Left lung (tissue), 10 donors: ENCODE results near the gene FAM107B. TPM values are rescaled to one million over a fixed set of nuclear protein-coding genes. Genes with fewer than 3 reads are reported as not detected.

Experiments
- ATAC-seq: fragments of 200-7000 bp; cut with Tn5 transposase; one replicate; pipeline ENCODE4 v1.9.1; 2020; ENCODE audit warnings: moderate library complexity
- DNase-seq, 4 donors: peaks; one replicate each; pipeline ENCODE4 v3.0.0-alpha.2; 2013 to 2020
- H3K27ac ChIP-seq, 2 donors: fragments of 200-600 bp; sonication (generic) in 1 of 2; one replicate each; pipeline versions ENCODE4 v1.5.0 to v1.8.0; 2020 to 2021
- H3K27me3 ChIP-seq, 2 donors: fragments of 200-600 bp; sonication (generic) in 1 of 2; one replicate each; pipeline versions ENCODE4 v1.5.0 to v1.8.0; 2020 to 2021
- H3K36me3 ChIP-seq, 2 donors: fragments of 200-600 bp; sonication (generic) in 1 of 2; one replicate each; pipeline versions ENCODE4 v1.5.0 to v1.8.0; 2020 to 2021
- H3K4me1 ChIP-seq, 2 donors: fragments of 200-600 bp; one replicate each; pipeline ENCODE4 v1.8.0; 2021
- H3K4me3 ChIP-seq, 2 donors: fragments of 200-600 bp; sonication (generic) in 1 of 2; one replicate each; pipeline versions ENCODE4 v1.5.0 to v1.8.0; 2020 to 2021; ENCODE audit warnings: mild to moderate bottlenecking in 1 of 2
- H3K9me3 ChIP-seq, 2 donors: fragments of 200-600 bp; sonication (generic) in 1 of 2; one replicate each; pipeline versions ENCODE4 v1.5.0 to v1.8.0; 2020 to 2021
- intact Hi-C, 2 donors: fragments of 100-400 bp; cut with DNase I; formaldehyde crosslinking; loops; one replicate each; pipeline versions ENCODE4 v1.11.2 to v1.14.2; 2022
- polyA plus RNA-seq, 6 donors: library from polyadenylated mRNA; unstranded; fragments of 120-200 nt; gene quantifications; one replicate each; pipeline ENCODE4 v1.2.1, GENCODE V29; 2013; ENCODE audit not compliant: insufficient read length in 6 of 6
- total RNA-seq, 2 donors: library from RNA; stranded (reverse); fragmentation: NEBNext Ultra II Directional; extraction: Animal tissue kit (Norgen Biotek cat#: 25700); gene quantifications; one replicate each; pipeline ENCODE4 v1.2.1, GENCODE V29; 2021
- TF ChIP-seq, protein P1 (sequence below), 2 donors: fragments of 200-600 bp; sonication (generic) in 1 of 2; IDR thresholded peaks; one replicate each; pipeline versions ENCODE4 v1.5.0 to v1.8.0; 2021; ENCODE audit warnings: antibody characterized with exemption in 2 of 2
- donor health status: DM: no; HTN: yes; CAD: no.
- donor health status: DM: no; HTN: no; CAD: no.

The FAM107B gene
- total and polyA plus RNA-seq, 8 donors, result 66.2 to 93.6 (median 83.0) TPM

- peak; percentile 48 for ATAC-seq
- no peaks in the 10 kb centered on the region for H3K27me3 ChIP-seq
- peaks cover 0 to 6% of the 10 kb centered on the region in 2 donors for H3K9me3 ChIP-seq
- TF ChIP-seq, protein P1, sequence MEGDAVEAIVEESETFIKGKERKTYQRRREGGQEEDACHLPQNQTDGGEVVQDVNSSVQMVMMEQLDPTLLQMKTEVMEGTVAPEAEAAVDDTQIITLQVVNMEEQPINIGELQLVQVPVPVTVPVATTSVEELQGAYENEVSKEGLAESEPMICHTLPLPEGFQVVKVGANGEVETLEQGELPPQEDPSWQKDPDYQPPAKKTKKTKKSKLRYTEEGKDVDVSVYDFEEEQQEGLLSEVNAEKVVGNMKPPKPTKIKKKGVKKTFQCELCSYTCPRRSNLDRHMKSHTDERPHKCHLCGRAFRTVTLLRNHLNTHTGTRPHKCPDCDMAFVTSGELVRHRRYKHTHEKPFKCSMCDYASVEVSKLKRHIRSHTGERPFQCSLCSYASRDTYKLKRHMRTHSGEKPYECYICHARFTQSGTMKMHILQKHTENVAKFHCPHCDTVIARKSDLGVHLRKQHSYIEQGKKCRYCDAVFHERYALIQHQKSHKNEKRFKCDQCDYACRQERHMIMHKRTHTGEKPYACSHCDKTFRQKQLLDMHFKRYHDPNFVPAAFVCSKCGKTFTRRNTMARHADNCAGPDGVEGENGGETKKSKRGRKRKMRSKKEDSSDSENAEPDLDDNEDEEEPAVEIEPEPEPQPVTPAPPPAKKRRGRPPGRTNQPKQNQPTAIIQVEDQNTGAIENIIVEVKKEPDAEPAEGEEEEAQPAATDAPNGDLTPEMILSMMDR (IDR thresholded peaks at IDR 0.05), result no peak
- intact Hi-C loops, result no loop called here
- peak in 2 of 4 donors; percentile 46 to 70 for DNase-seq
- H3K36me3 ChIP-seq, result no peaks in the 10 kb centered on the region
- peak overlapping the region in 1 of 2 donors; percentile 50 for H3K27ac ChIP-seq
- no peak overlapping the region for H3K4me3 ChIP-seq
- H3K4me1 ChIP-seq, result peaks cover 6 to 20% of the 10 kb centered on the region in 2 donors
Measured at GRCh38 chr10:14670551-14671240, 104.0 kb downstream of the FAM107B start.

DNA sequence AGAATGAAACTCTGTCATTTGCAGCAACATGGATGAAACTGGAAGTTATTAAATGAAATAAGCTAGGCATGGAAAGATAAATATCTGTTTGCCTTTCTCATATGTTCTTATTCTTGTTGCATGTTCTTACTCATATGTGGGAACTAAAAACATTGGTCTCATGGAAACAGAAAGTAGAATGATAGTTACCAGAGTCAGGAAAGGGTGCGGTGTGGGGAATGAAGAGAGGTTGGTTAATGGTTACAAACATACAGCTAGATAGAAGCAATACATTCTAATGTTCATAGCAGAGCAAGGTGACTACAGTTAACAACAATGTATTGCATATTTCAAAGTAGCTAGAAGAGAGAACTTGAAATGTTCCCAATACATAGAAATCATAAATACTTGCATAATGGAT, 105.1 kb downstream of the FAM107B start:
- TF ChIP-seq, protein P1 (IDR thresholded peaks at IDR 0.05), result no peak
- H3K4me3 ChIP-seq, result no peak overlapping the region
- no peak overlapping the region for H3K27ac ChIP-seq
- H3K36me3 ChIP-seq, result no peaks in the 10 kb centered on the region
- intact Hi-C loops, result no loop called here
- ATAC-seq (no peak), DNase-seq (no peak)
- H3K4me1 ChIP-seq, result peaks cover 6 to 20% of the 10 kb centered on the region in 2 donors
- H3K27me3 ChIP-seq, result no peaks in the 10 kb centered on the region
- peaks cover 0 to 6% of the 10 kb centered on the region in 2 donors for H3K9me3 ChIP-seq

GRCh38 chr10:14667781-14668180, 106.9 kb downstream of the FAM107B start:
- Histone ChIP-seq H3K9me3 (peaks cover 0 to 6% of the 10 kb centered on the region in 2 donors), H3K27me3 (no peaks in the 10 kb centered on the region), H3K4me3 (no peak overlapping the region), H3K27ac (no peak overlapping the region), H3K36me3 (no peaks in the 10 kb centered on the region), H3K4me1 (peaks cover 5 to 6% of the 10 kb centered on the region in 2 donors)
- DNase-seq (no peak), ATAC-seq (no peak)
- TF ChIP-seq, protein P1 (IDR thresholded peaks at IDR 0.05), result no peak
- intact Hi-C loops, result no loop called here

DNA sequence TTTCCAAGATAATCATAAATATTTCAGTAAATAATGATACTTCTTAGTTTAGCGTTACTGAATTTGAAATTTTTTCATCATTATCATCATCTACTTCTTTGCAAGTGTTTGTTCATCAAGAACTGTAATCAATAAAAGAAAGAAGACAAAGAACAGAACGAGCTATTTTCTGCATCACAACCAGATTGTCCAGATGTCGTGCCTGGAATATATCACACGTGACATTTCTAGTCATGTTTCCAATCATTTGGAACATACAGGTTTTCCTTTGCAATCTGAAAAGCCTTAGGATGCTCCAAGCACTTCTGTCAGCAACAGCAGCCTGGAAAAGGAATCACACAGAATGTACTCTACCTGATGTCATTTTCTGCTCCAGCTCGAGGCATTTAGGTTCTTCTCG, 107.4 kb downstream of the FAM107B start:
- no peak overlapping the region for H3K4me3 ChIP-seq
- H3K9me3 ChIP-seq, result peaks cover 0 to 6% of the 10 kb centered on the region in 2 donors
- intact Hi-C loops, result no loop called here
- no peaks in the 10 kb centered on the region for H3K36me3 ChIP-seq
- H3K27ac ChIP-seq, result no peak overlapping the region
- ATAC-seq, result no peak
- TF ChIP-seq, protein P1 (IDR thresholded peaks at IDR 0.05), result no peak
- no peaks in the 10 kb centered on the region for H3K27me3 ChIP-seq
- no peak for DNase-seq
- peaks cover 5 to 6% of the 10 kb centered on the region in 2 donors for H3K4me1 ChIP-seq

DNA sequence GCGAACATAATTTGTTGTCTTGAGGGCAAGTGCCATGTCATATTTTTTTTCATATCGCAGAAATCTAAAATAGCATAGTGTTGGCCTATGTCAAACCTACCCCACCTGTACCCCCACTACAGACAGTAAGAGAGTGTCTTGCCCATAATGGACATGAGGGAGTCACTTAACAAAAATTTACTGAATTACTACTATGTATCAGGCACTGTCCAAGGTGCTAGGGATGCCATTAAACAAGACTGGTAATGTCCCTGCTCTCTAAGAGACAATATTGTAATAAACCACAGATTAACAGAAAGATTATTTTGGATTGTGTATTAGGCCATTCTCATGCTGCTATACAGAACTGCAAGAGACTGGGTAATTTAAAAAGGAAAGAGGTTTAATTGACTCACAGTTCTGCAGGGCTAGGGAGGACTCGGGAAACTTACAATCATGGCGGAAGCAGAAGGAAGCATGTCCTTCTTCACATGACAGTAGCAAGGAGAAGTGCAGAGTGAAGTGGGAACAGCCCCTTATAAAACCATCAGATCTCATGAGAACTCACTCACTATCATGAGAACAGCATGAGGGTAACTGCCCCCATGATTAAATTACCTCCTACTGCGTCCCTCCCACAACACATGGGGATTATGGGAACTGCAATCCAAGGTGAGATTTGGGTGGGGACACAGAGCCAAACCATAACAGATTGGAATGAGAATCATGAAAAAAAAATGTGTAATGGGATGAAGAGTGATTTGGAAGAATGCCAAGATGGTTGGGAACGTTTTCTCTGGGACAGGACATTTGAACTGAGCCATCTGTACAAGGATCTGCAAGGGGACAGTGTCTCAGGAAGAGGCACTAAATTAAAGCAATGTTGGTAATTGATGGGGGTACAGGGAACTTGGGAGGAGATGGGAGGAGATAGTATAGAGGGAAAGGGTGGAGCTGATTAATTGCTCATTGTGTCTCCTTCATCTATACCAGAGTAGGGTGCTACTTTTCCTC, 108.5 kb downstream of the FAM107B start:
- intact Hi-C loops, result no loop called here
- H3K9me3 ChIP-seq, result peaks cover 0 to 6% of the 10 kb centered on the region in 2 donors
- H3K36me3 ChIP-seq, result no peaks in the 10 kb centered on the region
- no peak overlapping the region for H3K4me3 ChIP-seq
- no peaks in the 10 kb centered on the region for H3K27me3 ChIP-seq
- DNase-seq, result no peak
- TF ChIP-seq, protein P1 (IDR thresholded peaks at IDR 0.05), result no peak
- ATAC-seq, result no peak
- H3K27ac ChIP-seq, result no peak overlapping the region
- peaks cover 6 to 10% of the 10 kb centered on the region in 2 donors for H3K4me1 ChIP-seq
